Heart left ventricle (tissue), 16 donors: ENCODE data around the gene FEM1B. TPM values are rescaled to one million over a fixed set of nuclear protein-coding genes. Genes with fewer than 3 reads are reported as not detected.

ENCODE experiments used
- ATAC-seq, 4 donors: fragments of 200-7000 bp; cut with Tn5 transposase; one replicate each; pipeline ENCODE4 v1.9.1; 2020 to 2022; ENCODE audit warnings: moderate library complexity in 4 of 4, mild to moderate bottlenecking in 3 of 4, moderate number of reproducible peaks in 1 of 4
- DNase-seq, 5 donors: peaks; one replicate each; pipeline ENCODE4 v3.0.0-alpha.2; 2020
- H3K27ac ChIP-seq, 12 donors: fragments of 200-600 bp; sonication (generic) in 4 of 12; one replicate each; pipeline versions ENCODE4 v1.5.0 to v1.8.0; 2016 to 2022; ENCODE audit warnings: mild to moderate bottlenecking in 2 of 12
- H3K27me3 ChIP-seq, 9 donors: fragments of 200-600 bp; sonication (generic) in 2 of 9; one replicate each; pipeline versions ENCODE4 v1.5.1 to v1.8.0; 2016 to 2022; ENCODE audit warnings: mild to moderate bottlenecking in 3 of 9
- H3K36me3 ChIP-seq, 9 donors: fragments of 200-600 bp; sonication (generic) in 2 of 9; one replicate each; pipeline versions ENCODE4 v1.5.0 to v1.8.0; 2018 to 2022; ENCODE audit warnings: mild to moderate bottlenecking in 2 of 9
- H3K4me1 ChIP-seq, 12 donors: fragments of 200-600 bp; sonication (generic) in 4 of 12; one replicate each; pipeline versions ENCODE4 v1.5.0 to v1.8.0; 2016 to 2022; ENCODE audit warnings: mild to moderate bottlenecking in 3 of 12
- H3K4me3 ChIP-seq, 12 donors: fragments of 200-600 bp; sonication (generic) in 4 of 12; one replicate each; pipeline versions ENCODE4 v1.5.0 to v1.8.0; 2017 to 2022; ENCODE audit warnings: mild to moderate bottlenecking in 9 of 12, moderate library complexity in 4 of 12
- H3K9me3 ChIP-seq, 12 donors: fragments of 200-600 bp; sonication (generic) in 4 of 12; one replicate each; pipeline versions ENCODE4 v1.5.0 to v1.8.0; 2016 to 2022; ENCODE audit warnings: mild to moderate bottlenecking in 1 of 12
- POLR2A ChIP-seq, 2 donors: fragments of 450-650 bp; IDR thresholded peaks; one replicate each; pipeline ENCODE4 v1.6.1; 2017; ENCODE audit warnings: antibody characterized with exemption in 2 of 2, mild to moderate bottlenecking in 2 of 2, moderate library complexity in 2 of 2
- WGBS, 4 donors: extraction: QIAGEN DNeasy Blood & Tissue Kit in 2 of 4; methylation state at CpG; one replicate each; pipeline versions ENCODE4 v1.1.5 to v1.1.7; 2013 to 2018; 5-methylcytosine and 5-hydroxymethylcytosine counted together
- intact Hi-C, 10 donors: fragments of 100-400 bp; cut with DNase I; formaldehyde crosslinking; loops; one replicate each; pipeline versions ENCODE4 v1.11.1 to v1.14.2; 2022
- polyA plus RNA-seq, 2 donors: library from polyadenylated mRNA; stranded (reverse); fragments of 200-250 nt; gene quantifications; one replicate each; pipeline ENCODE4 v1.2.3, GENCODE V29; 2013
- total RNA-seq, 9 donors: library from RNA; depleted of rRNA in 2 of 9; stranded (reverse); fragments of >200 nt in 2 of 9; fragmentation: NEBNext Ultra II Directional in 3 of 9; extraction: Animal tissue kit (Norgen Biotek cat#: 25700) in 3 of 9; gene quantifications; one replicate each; pipeline versions ENCODE4 v1.1.0 to v1.2.4, GENCODE V29; 2016 to 2023
- TF ChIP-seq, protein P1 (sequence below), 12 donors: fragments of 200-600 bp; sonication (generic) in 4 of 12; IDR thresholded peaks; one replicate each; pipeline versions ENCODE4 v1.5.0 to v1.8.0; 2018 to 2022; ENCODE audit warnings: antibody characterized with exemption in 12 of 12, mild to moderate bottlenecking in 5 of 12
- donor health status: ischemic (EF 13 %, LVEDD 7.1; RV severe dilation, severe dysfunction).
- donor health status: healthy with polysubstance abuse.
- donor health status: DM: no; HTN: yes; CAD: no.
- donor health status: DM: no; HTN: no; CAD: no.
- donor health status: ischemic (EF 25% LVEDD 6.9; RV normal size, moderate dysfunction).
- donor health status: ischemic (EF 25% LVEDD 5.7; RV mildly dilated, moderate dysfunction).
- donor health status: healthy.
- donor health status: DM: yes; HTN: yes; CAD: no.
- donor health status: ischemic (EF 35%, LVEDD 5.7; RV mildly dilated, moderate dysfunction).
- donor health status: nonischemic (EF 11% LVEDD 7.7; RV severe dilation, severe dysfunction).
- donor health status: DM: yes; HTN: yes; CAD: no.
- donor health status: PGD.
- donor health status: ischemic (EF 29% LVEDD 5.4; RV normal size, mild dysfunction).
- donor health status: nonischemic (EF 23%, LVEDD 6.1; RV moderate dilation, normal function).

Gene FEM1B
- total and polyA plus RNA-seq, 11 donors: 9.3 to 94.0 (median 52.7) TPM

DNA sequence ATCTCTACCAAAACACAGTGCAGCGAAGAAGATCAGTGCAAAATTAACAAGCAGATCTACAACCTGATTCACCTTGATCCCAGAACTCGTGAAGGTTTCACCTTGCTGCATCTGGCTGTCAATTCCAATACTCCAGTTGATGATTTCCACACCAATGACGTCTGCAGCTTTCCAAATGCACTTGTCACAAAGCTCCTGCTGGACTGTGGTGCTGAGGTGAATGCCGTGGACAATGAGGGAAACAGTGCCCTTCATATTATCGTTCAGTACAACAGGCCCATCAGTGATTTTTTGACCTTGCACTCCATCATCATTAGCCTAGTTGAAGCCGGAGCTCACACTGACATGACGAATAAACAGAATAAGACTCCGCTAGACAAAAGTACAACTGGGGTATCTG, 13.2 kb downstream of the FEM1B start:
- Histone ChIP-seq H3K27ac (peak overlapping the region in 6 of 12 donors; percentile 0 to 65 (median 26)), H3K27me3 (no peaks in the 10 kb centered on the region), H3K4me1 (peaks cover 5 to 94% (median 64%) of the 10 kb centered on the region in 12 donors), H3K9me3 (no peaks in the 10 kb centered on the region), H3K36me3 (peaks cover 0 to 65% (median 40%) of the 10 kb centered on the region in 9 donors), H3K4me3 (no peak overlapping the region)
- TF ChIP-seq, protein P1, sequence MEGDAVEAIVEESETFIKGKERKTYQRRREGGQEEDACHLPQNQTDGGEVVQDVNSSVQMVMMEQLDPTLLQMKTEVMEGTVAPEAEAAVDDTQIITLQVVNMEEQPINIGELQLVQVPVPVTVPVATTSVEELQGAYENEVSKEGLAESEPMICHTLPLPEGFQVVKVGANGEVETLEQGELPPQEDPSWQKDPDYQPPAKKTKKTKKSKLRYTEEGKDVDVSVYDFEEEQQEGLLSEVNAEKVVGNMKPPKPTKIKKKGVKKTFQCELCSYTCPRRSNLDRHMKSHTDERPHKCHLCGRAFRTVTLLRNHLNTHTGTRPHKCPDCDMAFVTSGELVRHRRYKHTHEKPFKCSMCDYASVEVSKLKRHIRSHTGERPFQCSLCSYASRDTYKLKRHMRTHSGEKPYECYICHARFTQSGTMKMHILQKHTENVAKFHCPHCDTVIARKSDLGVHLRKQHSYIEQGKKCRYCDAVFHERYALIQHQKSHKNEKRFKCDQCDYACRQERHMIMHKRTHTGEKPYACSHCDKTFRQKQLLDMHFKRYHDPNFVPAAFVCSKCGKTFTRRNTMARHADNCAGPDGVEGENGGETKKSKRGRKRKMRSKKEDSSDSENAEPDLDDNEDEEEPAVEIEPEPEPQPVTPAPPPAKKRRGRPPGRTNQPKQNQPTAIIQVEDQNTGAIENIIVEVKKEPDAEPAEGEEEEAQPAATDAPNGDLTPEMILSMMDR (IDR thresholded peaks at IDR 0.05): no peak
- TF ChIP-seq POLR2A (IDR thresholded peaks at IDR 0.05): no peak
- ATAC-seq (peak; percentile 22 to 81 (median 54)), DNase-seq (no peak)
- intact Hi-C loops: no loop called here
- 69 to 78% (median 74%) methylated on average over 8 of the region's 8 CpGs for WGBS, 4 donors

DNA sequence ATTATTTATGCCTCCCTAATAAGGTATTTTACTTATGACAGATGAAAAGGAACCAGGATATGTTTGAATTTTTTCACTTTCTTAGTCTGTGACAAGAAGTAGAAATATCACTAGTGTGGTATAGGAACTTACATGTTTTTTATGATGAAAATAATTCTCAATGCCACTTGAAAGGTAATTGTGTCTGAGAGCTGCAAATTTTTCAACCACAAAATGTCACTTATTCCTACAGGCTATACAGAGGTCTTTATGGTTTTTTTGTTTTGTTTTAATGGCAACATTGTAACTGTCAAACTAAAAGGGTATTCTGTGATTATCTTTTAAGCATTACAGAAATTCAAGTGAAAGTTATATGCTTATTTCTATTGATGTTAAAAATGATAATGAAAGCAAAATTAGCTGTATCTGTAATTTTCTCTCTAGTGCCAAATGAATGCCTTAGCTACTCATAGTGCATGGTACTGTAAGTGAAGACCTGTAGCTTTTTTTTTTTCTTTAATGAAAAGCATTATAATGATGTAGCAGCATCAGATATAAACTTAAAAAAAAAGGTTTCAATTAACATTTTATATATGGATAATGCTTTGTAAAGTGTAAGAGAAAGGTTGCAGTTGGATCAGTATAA, 14.7 kb downstream of the FEM1B start:
- no peak for TF ChIP-seq POLR2A (IDR thresholded peaks at IDR 0.05)
- TF ChIP-seq, protein P1 (IDR thresholded peaks at IDR 0.05): no peak
- peak overlapping the region in 2 of 12 donors; percentile 7 to 38 for H3K27ac ChIP-seq
- peaks cover 5 to 86% (median 58%) of the 10 kb centered on the region in 12 donors for H3K4me1 ChIP-seq
- intact Hi-C loops: no loop called here
- no peak overlapping the region for H3K4me3 ChIP-seq
- DNase-seq (no peak), ATAC-seq (no peak)
- H3K27me3 ChIP-seq: no peaks in the 10 kb centered on the region
- H3K36me3 ChIP-seq: peaks cover 0 to 62% (median 44%) of the 10 kb centered on the region in 9 donors
- no peaks in the 10 kb centered on the region for H3K9me3 ChIP-seq

DNA sequence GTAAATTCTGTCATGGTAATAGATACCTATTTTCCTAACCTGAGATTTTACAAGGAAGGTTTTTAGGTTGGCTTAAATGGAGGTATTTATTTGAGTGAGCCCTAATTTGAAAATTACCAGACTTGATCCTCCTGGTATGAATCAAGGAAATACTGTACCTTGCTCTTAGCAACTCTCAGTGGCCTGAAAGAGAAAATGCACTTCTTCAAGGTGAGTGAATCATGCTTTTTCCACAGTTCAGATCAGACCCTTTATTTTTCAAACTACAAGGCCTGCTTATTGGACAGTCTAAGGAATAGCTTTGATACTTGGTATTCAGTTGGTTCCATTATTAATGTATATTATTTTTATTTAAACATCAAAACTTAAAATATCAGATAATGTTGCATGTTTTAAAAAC, 15.4 kb downstream of the FEM1B start:
- H3K36me3 ChIP-seq: peaks cover 0 to 68% (median 44%) of the 10 kb centered on the region in 9 donors
- intact Hi-C loops: no loop called here
- no peaks in the 10 kb centered on the region for H3K27me3 ChIP-seq
- DNase-seq: no peak
- H3K4me1 ChIP-seq: peaks cover 5 to 82% (median 52%) of the 10 kb centered on the region in 12 donors
- peak overlapping the region in 1 of 12 donors; percentile 38 for H3K27ac ChIP-seq
- no peak for TF ChIP-seq POLR2A (IDR thresholded peaks at IDR 0.05)
- TF ChIP-seq, protein P1 (IDR thresholded peaks at IDR 0.05): no peak
- no peak for ATAC-seq
- no peaks in the 10 kb centered on the region for H3K9me3 ChIP-seq
- H3K4me3 ChIP-seq: no peak overlapping the region

DNA sequence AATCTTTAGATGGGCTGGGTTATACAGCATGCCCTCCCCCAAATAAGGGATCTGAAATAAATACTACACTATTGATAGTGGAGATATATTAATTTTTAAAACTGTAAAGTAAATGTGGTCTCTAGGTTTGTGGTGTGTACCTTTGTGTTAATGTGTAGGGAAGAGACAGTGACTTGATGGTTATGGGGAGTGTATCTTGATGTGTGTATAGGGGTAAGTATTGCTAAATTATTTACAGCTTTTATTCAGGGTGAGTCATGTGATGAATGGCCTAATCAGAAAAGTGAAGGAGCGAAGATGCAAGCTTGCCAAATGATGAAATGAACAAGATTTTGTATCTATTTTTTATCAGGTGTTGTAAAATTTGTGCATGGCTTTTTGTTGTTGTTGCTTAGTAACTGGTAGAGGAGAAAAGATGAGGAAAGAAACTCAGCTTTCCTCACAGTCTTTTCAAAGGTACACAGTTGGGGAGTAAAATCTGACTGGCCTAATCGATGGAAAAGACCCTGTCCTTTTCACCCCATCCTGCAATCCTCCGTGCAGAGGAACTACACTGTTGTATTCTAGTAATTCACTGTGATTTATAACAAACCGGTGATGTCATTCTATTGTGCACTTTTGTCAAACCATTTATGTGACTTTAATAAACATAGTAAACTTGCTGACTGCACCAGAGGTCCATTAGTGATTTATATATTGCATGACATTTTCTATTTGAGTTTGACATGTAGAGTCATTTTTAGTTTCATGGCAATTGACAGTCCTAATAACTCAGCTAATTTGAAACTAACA, 17.7 kb downstream of the FEM1B start:
- TF ChIP-seq POLR2A (IDR thresholded peaks at IDR 0.05): no peak
- TF ChIP-seq, protein P1 (IDR thresholded peaks at IDR 0.05): no peak
- WGBS, 4 donors: 50 to 66% (median 52%) methylated on average over 4 of the region's 4 CpGs
- no peaks in the 10 kb centered on the region for H3K9me3 ChIP-seq
- DNase-seq (no peak), ATAC-seq (no peak)
- no peaks in the 10 kb centered on the region for H3K27me3 ChIP-seq
- peaks cover 5 to 78% (median 49%) of the 10 kb centered on the region in 12 donors for H3K4me1 ChIP-seq
- peaks cover 0 to 58% (median 33%) of the 10 kb centered on the region in 9 donors for H3K36me3 ChIP-seq
- H3K27ac ChIP-seq: no peak overlapping the region
- H3K4me3 ChIP-seq: no peak overlapping the region
- intact Hi-C loops: loop anchor here in 3 of 10 donors (5.0 kb wide), 2 partner anchors 38 to 43 kb away; no protein-coding TSS in a partner anchor
